ENCODE data around the gene PVALB.

Gene PVALB

GRCh38 chr22:36846271-36846670, 29.4 kb upstream of the PVALB start:
- DNase-seq, result no peak

GRCh38 chr22:36840106-36840505, 23.3 kb upstream of the PVALB start:
- no peak for DNase-seq

GRCh38 chr22:36839356-36840073, 22.7 kb upstream of the PVALB start:
- no peak for DNase-seq

DNA sequence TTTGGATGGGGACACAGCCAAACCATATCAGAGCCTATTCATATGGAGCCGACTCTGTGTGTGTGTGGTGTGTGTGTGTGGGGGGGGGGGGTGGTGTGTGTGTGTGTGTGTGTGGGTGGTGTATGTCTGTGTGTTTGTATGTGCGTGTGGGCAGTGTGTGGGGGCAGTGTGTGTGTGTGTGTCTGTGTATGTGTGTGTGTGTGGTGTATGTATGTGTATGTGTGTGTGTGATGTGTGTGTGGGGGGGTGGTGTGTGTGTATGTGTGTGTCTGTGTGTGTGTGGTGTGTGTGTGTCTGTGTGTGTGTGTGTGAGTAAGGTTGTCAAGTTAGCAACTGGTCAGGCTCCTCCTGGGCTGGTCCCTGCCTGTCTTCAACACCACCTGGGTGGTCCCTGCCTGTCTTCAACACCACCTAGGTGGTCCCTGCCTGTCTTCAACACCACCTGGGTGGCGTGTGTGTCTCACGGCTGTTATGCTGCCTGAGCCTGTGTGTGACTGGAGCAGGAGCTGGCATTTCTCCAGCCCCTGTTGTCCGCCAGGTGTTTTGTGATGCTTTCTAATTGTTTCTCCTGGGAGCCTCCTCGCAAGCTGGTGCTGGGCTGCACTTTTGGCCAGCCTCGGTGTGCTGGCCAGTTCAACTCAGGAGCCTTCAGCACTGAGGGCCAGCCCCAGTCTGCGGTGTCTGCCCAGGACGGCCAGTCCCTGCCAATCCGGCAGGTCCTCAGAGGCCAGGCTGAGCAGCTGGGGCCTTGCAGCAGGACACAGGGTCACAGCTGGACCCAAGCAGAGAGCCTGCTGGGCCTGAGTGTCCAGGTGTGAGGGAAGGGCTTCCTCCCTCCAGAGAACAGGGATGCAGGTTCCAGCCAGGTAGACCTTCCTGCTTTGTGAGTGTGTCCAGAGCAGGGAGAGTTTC, 21.5 kb upstream of the PVALB start:
- no peak for DNase-seq

DNA sequence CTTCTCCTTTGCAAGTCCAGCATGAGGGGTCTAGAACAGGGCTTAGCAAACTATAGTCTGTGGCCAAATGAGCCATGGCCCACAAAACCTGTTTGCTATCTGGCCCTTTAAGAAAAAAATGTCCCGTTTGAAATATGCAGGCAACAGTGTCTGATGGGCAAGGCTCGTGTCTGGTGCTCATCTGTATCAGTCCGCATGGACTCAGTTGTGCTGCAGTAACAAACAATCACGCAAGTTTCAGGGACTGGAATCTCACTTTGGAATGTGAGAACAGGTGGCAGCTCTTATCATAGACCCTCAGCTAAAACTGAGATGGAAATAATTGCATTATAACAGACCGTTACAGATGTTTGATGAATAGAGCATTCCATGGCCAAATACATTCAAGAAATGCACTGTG, 19.1 kb upstream of the PVALB start:
- DNase-seq, result no peak

DNA sequence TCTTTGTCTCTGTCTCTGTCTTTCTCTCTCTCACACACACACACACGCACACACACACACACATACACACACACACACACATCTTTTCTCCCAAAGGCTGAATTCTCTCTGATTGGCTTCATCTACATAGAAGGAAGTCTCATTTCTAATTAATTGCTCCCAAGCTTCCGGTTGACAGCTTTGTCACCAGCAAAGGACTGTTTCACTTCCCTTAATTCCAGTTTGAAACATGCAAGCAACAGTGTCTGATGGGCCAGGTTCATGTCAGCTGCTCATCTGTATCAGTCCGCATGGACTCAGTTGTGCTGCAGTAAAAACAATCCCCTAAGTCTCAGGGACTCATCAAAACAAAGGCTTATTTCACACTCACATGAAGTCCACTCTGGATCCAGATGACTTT, 16.2 kb upstream of the PVALB start:
- DNase-seq, result no peak

DNA sequence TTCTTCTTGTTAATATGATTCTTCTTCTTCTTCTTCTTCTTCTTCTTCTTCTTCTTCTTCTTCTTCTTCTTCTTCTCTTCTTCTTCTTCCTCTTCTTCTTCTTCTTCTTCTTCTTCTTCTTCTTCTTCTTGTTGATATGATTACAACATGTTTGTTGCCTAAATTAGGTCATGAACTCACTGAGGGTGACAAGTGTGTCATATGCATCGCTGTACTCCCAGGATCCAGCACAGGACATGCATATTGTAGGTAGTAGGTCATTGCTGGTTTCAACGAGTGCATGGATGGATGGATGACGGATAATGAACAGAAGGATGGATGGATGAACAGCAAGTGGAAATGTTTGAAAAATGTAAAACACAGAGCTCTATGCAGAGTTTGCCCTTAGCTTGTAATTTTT, 14.9 kb upstream of the PVALB start:
- DNase-seq, result no peak

DNA sequence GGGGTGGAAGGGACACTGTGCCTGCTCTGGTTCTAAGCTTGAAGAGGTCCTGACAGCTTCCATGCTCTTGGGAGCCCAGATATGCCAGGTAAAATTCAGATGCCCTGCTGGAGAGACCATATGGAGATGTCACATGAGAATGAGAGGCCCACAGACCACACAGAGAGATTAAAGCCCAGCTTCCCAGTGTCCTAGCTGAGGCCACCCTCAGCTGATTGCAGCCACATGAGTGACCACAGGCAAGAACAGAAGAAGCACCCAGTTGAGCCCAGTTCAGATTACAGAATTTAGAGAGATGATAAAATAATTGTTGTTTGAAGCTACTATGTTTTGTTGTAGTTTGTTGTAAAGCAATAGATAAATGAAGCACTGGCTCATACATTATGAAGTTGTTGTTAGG, 14.4 kb upstream of the PVALB start:
- no peak for DNase-seq

GRCh38 chr22:36830601-36831000, 13.8 kb upstream of the PVALB start:
- no peak for DNase-seq

- DNase-seq, result no peak
Observed at GRCh38 chr22:36829370-36830002, 12.7 kb upstream of the PVALB start.

DNA sequence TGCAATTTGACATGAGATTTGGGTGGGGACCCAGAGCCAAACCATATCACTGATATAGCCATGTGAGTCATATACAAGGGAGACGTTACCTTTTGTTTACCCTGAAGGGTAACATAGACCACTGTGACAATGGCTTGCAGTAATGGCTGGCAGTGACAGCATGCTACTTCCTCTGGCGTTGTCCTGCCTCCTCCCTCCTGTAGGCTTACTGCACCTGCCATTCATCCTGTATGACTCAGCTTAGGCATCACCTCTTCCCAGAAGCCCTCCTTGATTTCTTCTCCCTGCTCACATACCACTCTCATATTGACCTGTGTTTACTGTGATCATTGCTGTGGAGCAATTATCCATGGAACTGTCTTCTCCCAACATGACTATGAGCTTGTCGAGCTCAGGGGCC, 12.0 kb upstream of the PVALB start:
- no peak for DNase-seq

- no peak for DNase-seq
Observed at GRCh38 chr22:36826262-36826661, 9.4 kb upstream of the PVALB start.

- no peak for DNase-seq
Observed at GRCh38 chr22:36824655-36825054, 7.8 kb upstream of the PVALB start.

GRCh38 chr22:36823186-36823839, 6.5 kb upstream of the PVALB start:
- DNase-seq, result no peak

DNA sequence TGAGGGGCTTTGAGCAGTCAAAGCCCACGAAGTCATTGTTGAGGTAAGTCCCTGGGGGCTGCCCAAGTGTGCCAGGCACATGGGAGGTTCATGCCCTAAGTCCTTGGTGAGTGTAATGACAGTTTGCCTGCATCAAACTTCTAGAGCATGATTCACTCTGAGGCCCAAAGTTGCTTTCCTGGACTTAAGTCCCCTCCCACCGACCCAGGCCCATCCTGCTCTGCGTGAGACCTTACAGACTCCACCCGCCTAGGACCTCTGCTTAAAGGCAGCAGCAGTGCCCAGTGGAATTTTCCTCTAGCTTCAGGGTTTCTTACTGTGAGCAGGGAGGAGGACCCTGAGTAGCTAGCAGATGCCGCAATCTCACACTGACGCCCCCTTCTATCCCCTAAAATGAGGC, 5.7 kb upstream of the PVALB start:
- DNase-seq, result no peak

DNA sequence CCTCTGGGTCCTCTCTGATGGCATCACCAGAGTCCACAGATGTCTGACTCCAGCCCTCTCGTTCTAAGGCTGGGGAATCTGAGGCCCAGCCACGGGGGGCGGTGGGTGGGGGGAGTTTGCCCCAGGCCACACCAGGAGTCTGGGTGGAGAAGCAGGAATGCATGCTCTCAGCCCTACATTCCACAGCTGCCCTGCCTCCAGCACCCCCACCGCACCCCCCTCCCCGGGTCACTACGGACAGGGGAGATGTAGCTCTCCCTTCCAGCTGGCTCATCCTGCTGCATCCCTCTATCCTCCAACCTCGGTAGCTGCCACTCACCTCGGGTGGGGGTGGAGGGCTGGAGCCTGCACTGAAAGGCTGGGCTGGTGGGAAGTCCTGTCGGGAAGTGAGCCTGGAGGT, 2.3 kb upstream of the PVALB start:
- DNase-seq, result no peak

GRCh38 chr22:36818010-36818642, 1.3 kb upstream of the PVALB start:
- DNase-seq, result no peak

DNA sequence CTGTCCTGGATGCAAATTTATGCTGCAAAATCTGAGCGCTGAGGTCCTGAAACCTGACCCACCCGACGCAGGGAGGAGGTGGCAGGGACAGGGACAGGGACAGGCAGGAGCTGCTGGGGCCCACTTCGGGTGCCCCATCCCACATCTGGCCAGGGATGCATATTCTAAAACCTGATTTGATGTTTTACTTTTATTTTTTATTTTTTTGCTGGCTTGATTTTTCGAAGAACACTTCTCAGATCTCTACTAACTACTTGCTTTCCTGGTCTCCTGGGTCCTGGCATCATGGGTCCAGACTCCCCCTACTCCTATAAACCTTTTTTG, 652 bp upstream of the PVALB start:
- DNase-seq, result no peak

DNA sequence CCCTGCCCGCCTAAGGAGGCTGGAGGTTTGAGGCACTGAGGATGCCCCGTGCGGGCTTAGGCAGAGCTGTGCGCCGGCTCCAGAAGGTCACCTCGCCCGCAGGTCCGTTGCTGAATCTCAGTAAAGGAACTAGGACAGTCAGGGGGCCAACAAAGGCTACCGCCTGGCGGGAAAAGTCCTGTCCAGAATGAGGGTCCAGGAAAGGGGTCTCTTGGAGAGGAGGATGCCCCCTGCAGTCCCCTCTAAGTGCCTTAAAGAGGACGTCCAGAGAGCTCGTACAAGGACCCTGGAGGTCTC, 548 bp downstream of the PVALB start:
- no peak for DNase-seq

DNA sequence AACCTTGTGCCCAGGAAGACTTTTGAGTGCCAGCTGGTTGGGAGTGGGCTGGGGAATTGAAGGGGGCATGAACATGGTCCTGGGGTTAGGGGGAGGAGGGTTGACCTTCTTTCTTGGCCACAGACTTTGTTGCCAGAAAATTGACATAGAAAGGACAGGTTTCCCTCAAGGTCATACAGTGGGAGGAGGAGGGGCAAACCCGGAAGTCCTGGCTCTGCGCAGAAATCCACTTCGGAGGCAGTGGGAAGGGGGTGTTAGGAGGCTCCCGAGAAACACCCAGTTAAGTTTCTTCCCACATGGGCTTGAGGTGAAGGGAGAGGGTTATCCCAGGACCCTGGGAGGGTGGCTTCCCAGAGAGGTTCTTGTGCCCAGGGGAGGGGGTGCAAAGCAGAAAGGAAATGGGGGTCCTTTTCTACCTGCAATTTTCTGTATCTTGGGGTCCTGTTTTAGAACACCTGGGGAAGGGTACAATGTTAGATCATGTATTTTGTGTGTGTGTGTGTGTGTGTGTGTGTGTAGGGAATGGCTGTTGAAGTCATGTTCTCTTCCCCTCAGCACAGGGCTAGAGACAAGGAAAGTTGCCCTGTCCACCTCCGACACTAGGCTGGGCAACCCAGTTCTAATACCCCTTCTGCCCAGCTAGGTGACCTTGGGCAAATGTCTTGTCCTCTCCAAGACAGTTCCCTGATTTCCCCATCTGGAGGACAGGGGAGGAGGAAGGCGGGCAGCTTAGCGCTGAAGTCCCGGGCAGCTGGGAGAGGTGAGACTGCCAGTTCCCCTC, 1.1 kb downstream of the PVALB start:
- no peak for DNase-seq

GRCh38 chr22:36814801-36815200, 2.0 kb downstream of the PVALB start:
- no peak for DNase-seq

GRCh38 chr22:36811094-36811800, 5.6 kb downstream of the PVALB start:
- DNase-seq, result no peak
